ENCODE data around the gene FBXO41.

Gene FBXO41

GRCh38 chr2:73284296-73285158 lies at the start of gene FBXO41:
TSS of gene FBXO41 (minus strand) at chr2:73284478. CDS start at chr2:73269630, 14,848 bp downstream.
- Histone ChIP-seq H3K27ac (ENCODE audit: low read length) (no peak within 1 kb of the TSS), H3K36me3 (ENCODE audit: control insufficient read depth in 2 of 2, insufficient read depth in 2 of 2, low read length in 2 of 2) (no peaks in the 10 kb centered on the region), H3K4me1 (ENCODE audit: control insufficient read depth, insufficient read depth, low read length) (peaks cover 18% of the 10 kb centered on the region), H3K27me3 (ENCODE audit: control insufficient read depth in 1 of 2, insufficient read depth in 2 of 2, low read length in 2 of 2) (peaks cover 9 to 24% of the 10 kb centered on the region in 2 donors), H3K4me3 (ENCODE audit: low read length in 2 of 2) (peak within 1 kb of the TSS; percentile 61 to 72), H3K9me3 (ENCODE audit: control insufficient read depth in 2 of 2, low read length in 2 of 2) (no peaks in the 10 kb centered on the region), H3K9ac (ENCODE audit: low read length in 2 of 2) (peak within 1 kb of the TSS in 1 of 2 donors; percentile 42)

GRCh38 chr2:73334045-73334444 lies 49.8 kb upstream of the FBXO41 start:
- no peaks in the 10 kb centered on the region for H3K36me3 ChIP-seq (ENCODE audit: control insufficient read depth in 2 of 2, insufficient read depth in 2 of 2, low read length in 2 of 2)
- no peak overlapping the region for H3K4me3 ChIP-seq (ENCODE audit: low read length in 2 of 2)
- H3K9ac ChIP-seq (ENCODE audit: low read length in 2 of 2): no peak overlapping the region
- peaks cover 0 to 2% of the 10 kb centered on the region in 2 donors for H3K9me3 ChIP-seq (ENCODE audit: control insufficient read depth in 2 of 2, low read length in 2 of 2)
- H3K27ac ChIP-seq (ENCODE audit: low read length): no peak overlapping the region
- no peaks in the 10 kb centered on the region for H3K27me3 ChIP-seq (ENCODE audit: control insufficient read depth in 1 of 2, insufficient read depth in 2 of 2, low read length in 2 of 2)
- H3K4me1 ChIP-seq (ENCODE audit: control insufficient read depth, insufficient read depth, low read length): no peaks in the 10 kb centered on the region

GRCh38 chr2:73333564-73333963 lies 49.3 kb upstream of the FBXO41 start:
- Histone ChIP-seq H3K9me3 (ENCODE audit: control insufficient read depth in 2 of 2, low read length in 2 of 2) (peaks cover 0 to 2% of the 10 kb centered on the region in 2 donors), H3K9ac (ENCODE audit: low read length in 2 of 2) (no peak overlapping the region)

GRCh38 chr2:73324126-73324725 lies 39.9 kb upstream of the FBXO41 start:
- H3K9ac ChIP-seq (ENCODE audit: low read length in 2 of 2): no peak overlapping the region
- H3K4me1 ChIP-seq (ENCODE audit: control insufficient read depth, insufficient read depth, low read length): no peaks in the 10 kb centered on the region
- H3K9me3 ChIP-seq (ENCODE audit: control insufficient read depth in 2 of 2, low read length in 2 of 2): no peaks in the 10 kb centered on the region
- H3K36me3 ChIP-seq (ENCODE audit: control insufficient read depth in 2 of 2, insufficient read depth in 2 of 2, low read length in 2 of 2): no peaks in the 10 kb centered on the region
- H3K27me3 ChIP-seq (ENCODE audit: control insufficient read depth in 1 of 2, insufficient read depth in 2 of 2, low read length in 2 of 2): peaks cover 6 to 10% of the 10 kb centered on the region in 2 donors
- no peak overlapping the region for H3K4me3 ChIP-seq (ENCODE audit: low read length in 2 of 2)
- no peak overlapping the region for H3K27ac ChIP-seq (ENCODE audit: low read length)

More at GRCh38 chr2:73333564-73333963, 49.3 kb upstream of the FBXO41 start:
- no peaks in the 10 kb centered on the region for H3K27me3 ChIP-seq (ENCODE audit: control insufficient read depth in 1 of 2, insufficient read depth in 2 of 2, low read length in 2 of 2)
- no peak overlapping the region for H3K4me3 ChIP-seq (ENCODE audit: low read length in 2 of 2)
- no peaks in the 10 kb centered on the region for H3K4me1 ChIP-seq (ENCODE audit: control insufficient read depth, insufficient read depth, low read length)
- H3K36me3 ChIP-seq (ENCODE audit: control insufficient read depth in 2 of 2, insufficient read depth in 2 of 2, low read length in 2 of 2): no peaks in the 10 kb centered on the region
- no peak overlapping the region for H3K27ac ChIP-seq (ENCODE audit: low read length)

- no peaks in the 10 kb centered on the region for H3K4me1 ChIP-seq (ENCODE audit: control insufficient read depth, insufficient read depth, low read length)
- peaks cover 6 to 10% of the 10 kb centered on the region in 2 donors for H3K27me3 ChIP-seq (ENCODE audit: control insufficient read depth in 1 of 2, insufficient read depth in 2 of 2, low read length in 2 of 2)
- no peaks in the 10 kb centered on the region for H3K36me3 ChIP-seq (ENCODE audit: control insufficient read depth in 2 of 2, insufficient read depth in 2 of 2, low read length in 2 of 2)
- no peak overlapping the region for H3K4me3 ChIP-seq (ENCODE audit: low read length in 2 of 2)
- no peak overlapping the region for H3K9ac ChIP-seq (ENCODE audit: low read length in 2 of 2)
- no peak overlapping the region for H3K27ac ChIP-seq (ENCODE audit: low read length)
- no peaks in the 10 kb centered on the region for H3K9me3 ChIP-seq (ENCODE audit: control insufficient read depth in 2 of 2, low read length in 2 of 2)
Observed at GRCh38 chr2:73323551-73323950, 39.3 kb upstream of the FBXO41 start.

GRCh38 chr2:73314441-73314840 lies 30.2 kb upstream of the FBXO41 start:
- H3K27ac ChIP-seq (ENCODE audit: low read length): no peak overlapping the region
- H3K36me3 ChIP-seq (ENCODE audit: control insufficient read depth in 2 of 2, insufficient read depth in 2 of 2, low read length in 2 of 2): no peaks in the 10 kb centered on the region
- H3K27me3 ChIP-seq (ENCODE audit: control insufficient read depth in 1 of 2, insufficient read depth in 2 of 2, low read length in 2 of 2): peaks cover 0 to 2% of the 10 kb centered on the region in 2 donors
- no peaks in the 10 kb centered on the region for H3K9me3 ChIP-seq (ENCODE audit: control insufficient read depth in 2 of 2, low read length in 2 of 2)
- no peak overlapping the region for H3K9ac ChIP-seq (ENCODE audit: low read length in 2 of 2)
- no peaks in the 10 kb centered on the region for H3K4me1 ChIP-seq (ENCODE audit: control insufficient read depth, insufficient read depth, low read length)
- no peak overlapping the region for H3K4me3 ChIP-seq (ENCODE audit: low read length in 2 of 2)

- H3K27me3 ChIP-seq (ENCODE audit: control insufficient read depth in 1 of 2, insufficient read depth in 2 of 2, low read length in 2 of 2): peaks cover 0 to 2% of the 10 kb centered on the region in 2 donors
- no peak overlapping the region for H3K9ac ChIP-seq (ENCODE audit: low read length in 2 of 2)
- H3K27ac ChIP-seq (ENCODE audit: low read length): no peak overlapping the region
- no peaks in the 10 kb centered on the region for H3K4me1 ChIP-seq (ENCODE audit: control insufficient read depth, insufficient read depth, low read length)
- H3K36me3 ChIP-seq (ENCODE audit: control insufficient read depth in 2 of 2, insufficient read depth in 2 of 2, low read length in 2 of 2): no peaks in the 10 kb centered on the region
- H3K9me3 ChIP-seq (ENCODE audit: control insufficient read depth in 2 of 2, low read length in 2 of 2): no peaks in the 10 kb centered on the region
- H3K4me3 ChIP-seq (ENCODE audit: low read length in 2 of 2): no peak overlapping the region
Observed at GRCh38 chr2:73307720-73308119, 23.4 kb upstream of the FBXO41 start.

GRCh38 chr2:73301636-73302035 lies 17.4 kb upstream of the FBXO41 start:
- H3K4me3 ChIP-seq (ENCODE audit: low read length in 2 of 2): no peak overlapping the region
- no peaks in the 10 kb centered on the region for H3K36me3 ChIP-seq (ENCODE audit: control insufficient read depth in 2 of 2, insufficient read depth in 2 of 2, low read length in 2 of 2)
- no peaks in the 10 kb centered on the region for H3K4me1 ChIP-seq (ENCODE audit: control insufficient read depth, insufficient read depth, low read length)
- no peak overlapping the region for H3K9ac ChIP-seq (ENCODE audit: low read length in 2 of 2)
- H3K27ac ChIP-seq (ENCODE audit: low read length): no peak overlapping the region
- H3K27me3 ChIP-seq (ENCODE audit: control insufficient read depth in 1 of 2, insufficient read depth in 2 of 2, low read length in 2 of 2): peaks cover 0 to 9% of the 10 kb centered on the region in 2 donors
- no peaks in the 10 kb centered on the region for H3K9me3 ChIP-seq (ENCODE audit: control insufficient read depth in 2 of 2, low read length in 2 of 2)

- Histone ChIP-seq H3K27ac (ENCODE audit: low read length) (no peak overlapping the region), H3K27me3 (ENCODE audit: control insufficient read depth in 1 of 2, insufficient read depth in 2 of 2, low read length in 2 of 2) (peaks cover under 1 to 14% of the 10 kb centered on the region in 2 donors), H3K9me3 (ENCODE audit: control insufficient read depth in 2 of 2, low read length in 2 of 2) (no peaks in the 10 kb centered on the region)
Observed at GRCh38 chr2:73300926-73301325, 16.6 kb upstream of the FBXO41 start.

GRCh38 chr2:73297586-73297985 lies 13.3 kb upstream of the FBXO41 start:
- Histone ChIP-seq H3K4me1 (ENCODE audit: control insufficient read depth, insufficient read depth, low read length) (peaks cover 10% of the 10 kb centered on the region), H3K27ac (ENCODE audit: low read length) (no peak overlapping the region), H3K9me3 (ENCODE audit: control insufficient read depth in 2 of 2, low read length in 2 of 2) (peaks cover 0 to 4% of the 10 kb centered on the region in 2 donors), H3K4me3 (ENCODE audit: low read length in 2 of 2) (no peak overlapping the region), H3K36me3 (ENCODE audit: control insufficient read depth in 2 of 2, insufficient read depth in 2 of 2, low read length in 2 of 2) (no peaks in the 10 kb centered on the region), H3K9ac (ENCODE audit: low read length in 2 of 2) (no peak overlapping the region), H3K27me3 (ENCODE audit: control insufficient read depth in 1 of 2, insufficient read depth in 2 of 2, low read length in 2 of 2) (peaks cover 32 to 36% of the 10 kb centered on the region in 2 donors)

More at GRCh38 chr2:73300926-73301325, 16.6 kb upstream of the FBXO41 start:
- no peaks in the 10 kb centered on the region for H3K36me3 ChIP-seq (ENCODE audit: control insufficient read depth in 2 of 2, insufficient read depth in 2 of 2, low read length in 2 of 2)
- H3K9ac ChIP-seq (ENCODE audit: low read length in 2 of 2): no peak overlapping the region
- no peaks in the 10 kb centered on the region for H3K4me1 ChIP-seq (ENCODE audit: control insufficient read depth, insufficient read depth, low read length)
- H3K4me3 ChIP-seq (ENCODE audit: low read length in 2 of 2): no peak overlapping the region
